ENCODE measurements around the gene LOXL3.

DNA sequence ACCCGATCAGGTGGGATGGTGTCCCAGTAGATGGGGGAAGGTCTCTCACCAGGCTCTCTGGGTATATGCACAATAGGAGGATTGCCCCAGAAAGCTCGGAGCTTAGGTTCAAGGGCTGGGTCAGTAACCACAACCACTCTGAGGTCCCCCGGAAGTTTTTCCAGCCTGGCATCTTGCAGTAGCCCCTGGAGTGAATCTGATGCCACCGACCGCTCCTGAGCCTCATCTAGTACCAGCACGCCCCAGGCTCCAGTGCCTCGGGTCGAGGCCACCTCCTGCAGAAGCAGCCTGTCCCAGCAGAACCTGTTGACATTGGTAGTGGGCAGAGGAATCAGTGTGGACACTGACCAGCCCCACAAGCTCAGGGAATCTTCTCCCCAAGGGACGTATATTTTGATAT is 29.7 kb downstream of the LOXL3 start:
- TF ChIP-seq, protein P1, sequence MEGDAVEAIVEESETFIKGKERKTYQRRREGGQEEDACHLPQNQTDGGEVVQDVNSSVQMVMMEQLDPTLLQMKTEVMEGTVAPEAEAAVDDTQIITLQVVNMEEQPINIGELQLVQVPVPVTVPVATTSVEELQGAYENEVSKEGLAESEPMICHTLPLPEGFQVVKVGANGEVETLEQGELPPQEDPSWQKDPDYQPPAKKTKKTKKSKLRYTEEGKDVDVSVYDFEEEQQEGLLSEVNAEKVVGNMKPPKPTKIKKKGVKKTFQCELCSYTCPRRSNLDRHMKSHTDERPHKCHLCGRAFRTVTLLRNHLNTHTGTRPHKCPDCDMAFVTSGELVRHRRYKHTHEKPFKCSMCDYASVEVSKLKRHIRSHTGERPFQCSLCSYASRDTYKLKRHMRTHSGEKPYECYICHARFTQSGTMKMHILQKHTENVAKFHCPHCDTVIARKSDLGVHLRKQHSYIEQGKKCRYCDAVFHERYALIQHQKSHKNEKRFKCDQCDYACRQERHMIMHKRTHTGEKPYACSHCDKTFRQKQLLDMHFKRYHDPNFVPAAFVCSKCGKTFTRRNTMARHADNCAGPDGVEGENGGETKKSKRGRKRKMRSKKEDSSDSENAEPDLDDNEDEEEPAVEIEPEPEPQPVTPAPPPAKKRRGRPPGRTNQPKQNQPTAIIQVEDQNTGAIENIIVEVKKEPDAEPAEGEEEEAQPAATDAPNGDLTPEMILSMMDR (IDR thresholded peaks at IDR 0.05) = no peak
- TF ChIP-seq POLR2AphosphoS5 (IDR thresholded peaks at IDR 0.05) = no peak

Data from upper lobe of left lung (tissue), 4 donors.